SU-DHL-6 (cell line): ENCODE results near the gene CEP192.

Experiments used
- CTCF ChIP-seq: fragments of 200-600 bp; sonication (generic); IDR thresholded peaks from one replicate; pipeline ENCODE4 v1.5.1; 2017; ENCODE audit warnings: antibody characterized with exemption, mild to moderate bottlenecking, low read length, moderate library complexity; ENCODE audit not compliant: insufficient read depth, poor library complexity, severe bottlenecking
- EZH2phosphoT487 ChIP-seq: fragments of 200-600 bp; sonication (generic), shearing (Covaris generic); conservative IDR thresholded peaks from 2 replicates; pipeline ENCODE4 v1.6.1; 2018; ENCODE audit warnings: mild to moderate bottlenecking, antibody characterized with exemption, low read length, moderate library complexity, mixed read lengths

- TF ChIP-seq CTCF, result no peak
- no peak for TF ChIP-seq EZH2phosphoT487
Measured at GRCh38 chr18:12973562-12974213, 17.5 kb upstream of the CEP192 start.
